Measurements from ENCODE around the gene RFC2.
"Not testable (repeated sequence)": the region's sequence is repeated elsewhere in the genome, so short reads cannot be mapped to it uniquely, and the experiment has no call there.

The RFC2 gene

DNA sequence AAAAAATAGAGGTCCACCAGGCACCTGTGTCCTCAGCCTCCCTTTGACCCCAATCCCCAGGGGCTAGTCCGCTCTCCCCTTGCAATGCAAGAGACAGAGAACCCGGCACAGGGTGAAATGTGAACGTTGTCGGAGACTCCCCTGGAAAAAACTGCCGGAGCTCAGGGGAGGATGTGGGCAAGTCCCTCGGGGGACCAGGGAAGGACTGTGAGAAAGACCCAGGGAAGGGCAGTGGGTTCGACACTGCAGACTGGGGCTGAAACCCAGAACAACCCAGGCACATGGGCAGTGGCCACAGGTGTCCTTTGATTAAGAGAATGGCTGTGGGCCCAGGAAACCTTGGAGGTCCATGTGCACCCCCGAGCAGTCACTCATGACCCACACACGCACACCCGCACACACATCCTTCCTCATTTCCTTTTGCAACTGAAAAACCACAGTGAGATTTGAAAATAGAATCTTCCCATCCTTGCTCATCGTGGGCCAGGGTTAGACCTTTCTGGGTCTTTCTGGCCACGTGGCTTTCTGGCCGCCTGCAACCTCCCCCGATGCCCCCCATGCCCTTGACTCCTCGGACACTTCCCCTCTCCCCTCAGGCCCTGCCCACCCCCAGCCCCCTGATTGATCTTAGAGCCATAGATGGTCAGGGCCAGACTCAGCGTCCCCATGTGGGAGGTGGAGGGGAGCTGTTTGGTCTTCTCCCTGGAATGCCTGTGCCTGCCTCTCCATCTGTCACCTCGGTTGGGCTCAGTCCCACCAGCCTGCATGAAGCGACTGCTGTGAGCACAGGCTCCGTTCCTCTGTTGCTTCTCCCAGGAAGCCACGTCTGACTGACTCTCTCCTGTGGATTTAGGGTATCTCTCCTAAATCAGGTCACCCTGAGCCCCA lies 36.5 kb downstream of the RFC2 start:
- no peak for DNase-seq (ENCODE audit: low read depth)

DNA sequence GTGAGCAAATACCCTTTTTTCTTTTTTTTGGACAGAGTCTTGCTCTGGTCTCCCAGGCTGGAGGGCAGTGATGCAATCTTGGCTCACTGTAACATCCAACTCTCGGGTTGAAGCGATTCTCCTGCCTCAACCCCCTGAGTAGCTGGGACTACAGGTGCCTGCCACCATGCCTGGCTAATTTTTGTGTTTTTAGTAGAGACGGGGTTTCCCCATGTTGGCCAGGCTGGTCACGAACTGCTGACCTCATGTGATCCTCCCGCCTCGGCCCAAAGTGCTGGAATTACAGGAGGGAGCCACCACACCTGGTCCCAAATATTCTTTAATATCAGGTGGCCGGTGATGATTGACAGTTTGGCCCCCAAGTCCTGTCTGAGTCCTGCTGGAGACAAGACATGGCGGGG lies 37.8 kb downstream of the RFC2 start:
- no peak for DNase-seq (ENCODE audit: low read depth)

DNA sequence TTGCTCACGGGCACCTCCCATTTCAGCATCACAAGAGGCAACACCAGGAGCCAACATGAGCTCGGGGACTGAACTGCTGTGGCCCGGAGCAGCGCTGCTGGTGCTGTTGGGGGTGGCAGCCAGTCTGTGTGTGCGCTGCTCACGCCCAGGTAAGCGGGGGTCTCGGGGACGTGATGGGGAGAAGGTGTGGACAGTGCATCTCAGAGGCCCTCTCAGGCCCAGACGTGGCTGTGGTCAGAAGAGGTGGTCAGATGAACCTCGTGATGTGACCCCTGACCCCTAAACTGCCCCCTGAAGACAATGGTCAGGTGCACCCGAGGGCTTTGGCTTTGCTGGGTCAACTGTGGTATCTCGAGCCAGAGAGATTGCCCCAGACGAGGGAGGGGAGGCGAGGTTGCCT lies 38.3 kb downstream of the RFC2 start:
- DNase-seq (ENCODE audit: low read depth): no peak

DNA sequence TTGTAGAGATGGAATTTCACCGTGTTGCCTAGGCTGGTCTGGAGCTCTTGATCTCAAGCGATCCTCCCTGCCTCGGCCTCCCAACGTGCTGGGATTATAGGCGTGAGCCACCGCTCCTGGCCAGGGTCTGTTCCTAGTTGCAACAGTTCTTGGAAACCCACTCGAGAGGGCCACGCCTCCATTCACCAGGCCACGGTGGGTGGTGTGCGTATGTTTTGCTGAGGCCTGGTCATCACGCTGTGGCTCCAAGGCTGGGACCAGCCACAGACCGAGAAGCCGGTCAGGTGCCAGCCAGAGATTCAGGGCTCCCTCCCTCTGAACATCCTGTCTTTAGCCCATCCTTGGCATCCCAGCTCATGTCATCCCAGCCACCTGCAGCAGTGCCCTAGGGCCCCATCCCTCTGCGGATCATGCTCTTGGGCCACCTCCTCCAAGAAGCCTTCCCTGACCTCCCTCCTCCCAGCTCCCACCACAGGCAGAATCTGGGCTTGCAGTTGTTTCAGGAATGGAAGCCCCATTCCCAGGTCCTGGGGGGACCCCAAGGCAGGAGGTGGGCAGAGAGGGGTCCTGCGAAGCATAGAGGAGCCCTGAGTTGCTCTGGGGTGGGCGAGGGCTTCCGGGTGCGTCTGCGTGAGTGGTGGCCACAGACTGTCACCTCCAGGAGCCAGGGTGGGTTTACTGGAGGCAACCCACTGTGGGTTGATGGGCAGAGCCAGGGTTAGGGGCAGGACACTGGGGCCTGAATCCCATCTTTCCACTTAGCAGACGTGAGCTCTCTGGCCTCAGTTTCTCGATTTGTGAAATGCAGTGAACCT lies 39.2 kb downstream of the RFC2 start:
- DNase-seq (ENCODE audit: low read depth): no peak

DNA sequence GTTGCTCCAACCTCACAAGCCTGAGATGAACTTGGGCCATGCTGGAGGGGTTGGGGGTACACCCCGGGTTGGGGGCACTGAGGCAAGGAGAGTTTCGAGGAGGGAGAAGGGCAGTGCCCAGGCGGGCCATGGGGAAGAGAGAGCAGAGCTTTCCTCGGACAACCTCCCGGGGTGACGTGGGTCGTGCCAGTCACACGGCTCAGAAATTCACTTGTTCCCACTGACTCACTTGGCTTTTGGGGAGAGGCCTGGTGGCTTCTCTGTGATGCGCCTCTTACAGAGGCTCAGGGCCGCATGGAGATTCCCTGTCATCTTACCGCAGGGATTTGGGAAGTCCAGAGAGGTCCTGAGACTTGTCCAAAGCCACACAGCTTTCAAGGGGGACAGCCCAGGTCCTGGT lies 41.5 kb downstream of the RFC2 start:
- no peak for DNase-seq (ENCODE audit: low read depth)

DNA sequence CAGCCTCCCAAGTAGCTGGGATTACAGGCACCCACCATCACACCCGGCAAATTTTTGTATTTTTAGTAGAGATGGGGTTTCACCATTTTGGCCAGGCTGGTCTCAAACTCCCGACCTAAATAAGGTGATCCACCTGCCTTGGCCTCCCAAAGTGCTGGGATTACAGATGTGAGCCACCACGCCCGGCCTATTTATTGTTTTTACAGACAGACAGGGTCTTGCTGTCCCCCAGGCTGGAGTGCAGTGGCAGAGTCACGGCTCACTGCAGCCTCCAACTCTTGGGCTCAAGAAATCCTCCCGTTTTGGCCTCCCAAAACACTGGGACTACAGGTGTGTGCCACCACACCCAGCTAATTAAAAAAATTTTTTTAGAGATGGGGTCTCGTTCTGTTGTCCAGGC lies 46.0 kb downstream of the RFC2 start:
- DNase-seq (ENCODE audit: low read depth): not testable (repeated sequence)

DNA sequence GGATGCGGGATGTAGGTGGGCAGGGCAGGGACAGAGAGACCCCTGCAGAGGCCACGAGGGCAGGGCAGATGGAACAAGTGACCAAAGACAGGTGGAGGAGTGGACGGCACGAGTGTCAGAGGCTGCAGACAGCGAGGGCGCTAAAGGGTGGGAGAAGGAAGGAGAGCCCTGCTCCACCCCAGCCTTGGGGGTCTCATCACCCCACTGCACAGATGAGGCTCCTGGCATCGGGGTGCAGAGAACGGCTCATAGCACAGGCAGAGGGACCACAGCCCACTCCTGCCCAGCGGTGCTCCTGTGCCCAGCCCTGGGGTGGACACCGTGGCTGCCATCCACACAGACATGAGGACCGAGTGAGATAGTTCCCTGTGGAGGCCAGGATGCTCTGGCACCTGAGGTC lies 46.6 kb downstream of the RFC2 start:
- DNase-seq (ENCODE audit: low read depth): no peak

DNA sequence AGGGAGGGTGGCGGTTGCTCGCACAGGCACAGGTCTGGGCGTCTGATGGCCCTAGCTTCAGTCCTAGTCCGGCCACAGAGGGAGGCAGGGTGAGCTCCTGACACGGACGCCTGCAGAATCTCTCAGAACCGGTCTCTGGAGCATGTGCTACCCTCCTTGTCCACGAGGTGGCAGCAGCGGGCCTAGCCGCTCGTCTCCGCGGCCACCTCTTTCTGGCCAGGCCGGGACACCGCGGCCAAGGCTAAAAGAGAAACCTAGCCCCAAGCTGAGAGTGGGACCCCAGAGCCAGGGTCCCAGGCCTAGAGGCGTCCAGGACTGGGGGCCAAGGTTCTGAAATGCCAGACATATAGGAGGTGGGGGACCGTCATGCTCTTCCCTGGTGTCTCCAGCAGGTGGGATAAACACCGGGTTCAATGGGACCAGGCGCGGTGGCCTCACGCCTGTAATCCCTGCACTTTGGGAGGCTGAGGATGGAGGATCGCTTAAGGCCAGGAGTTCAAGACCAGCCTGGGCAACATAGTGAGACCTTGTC lies 47.5 kb downstream of the RFC2 start:
- DNase-seq (ENCODE audit: low read depth): peak; percentile 64

DNA sequence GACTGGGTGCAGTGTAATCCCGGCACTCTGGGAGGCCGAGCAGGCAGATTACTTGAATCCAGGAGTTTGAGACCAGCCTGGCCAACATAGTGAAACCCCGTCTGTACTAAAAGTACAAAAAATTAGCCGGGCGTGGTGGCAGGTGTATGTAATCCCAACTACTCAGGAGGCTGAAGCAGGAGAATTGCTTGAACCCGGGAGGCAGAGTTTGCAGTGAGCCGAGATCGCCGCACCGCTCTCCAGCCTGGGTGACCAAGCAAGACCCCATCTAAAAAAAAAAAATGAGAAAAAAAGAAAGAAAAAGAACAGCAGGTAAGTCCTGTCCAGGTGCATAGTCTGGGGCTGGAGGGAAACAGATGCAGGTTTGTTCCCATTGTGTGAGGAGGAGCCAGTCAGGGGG lies 48.1 kb downstream of the RFC2 start:
- DNase-seq (ENCODE audit: low read depth): not testable (repeated sequence)

DNA sequence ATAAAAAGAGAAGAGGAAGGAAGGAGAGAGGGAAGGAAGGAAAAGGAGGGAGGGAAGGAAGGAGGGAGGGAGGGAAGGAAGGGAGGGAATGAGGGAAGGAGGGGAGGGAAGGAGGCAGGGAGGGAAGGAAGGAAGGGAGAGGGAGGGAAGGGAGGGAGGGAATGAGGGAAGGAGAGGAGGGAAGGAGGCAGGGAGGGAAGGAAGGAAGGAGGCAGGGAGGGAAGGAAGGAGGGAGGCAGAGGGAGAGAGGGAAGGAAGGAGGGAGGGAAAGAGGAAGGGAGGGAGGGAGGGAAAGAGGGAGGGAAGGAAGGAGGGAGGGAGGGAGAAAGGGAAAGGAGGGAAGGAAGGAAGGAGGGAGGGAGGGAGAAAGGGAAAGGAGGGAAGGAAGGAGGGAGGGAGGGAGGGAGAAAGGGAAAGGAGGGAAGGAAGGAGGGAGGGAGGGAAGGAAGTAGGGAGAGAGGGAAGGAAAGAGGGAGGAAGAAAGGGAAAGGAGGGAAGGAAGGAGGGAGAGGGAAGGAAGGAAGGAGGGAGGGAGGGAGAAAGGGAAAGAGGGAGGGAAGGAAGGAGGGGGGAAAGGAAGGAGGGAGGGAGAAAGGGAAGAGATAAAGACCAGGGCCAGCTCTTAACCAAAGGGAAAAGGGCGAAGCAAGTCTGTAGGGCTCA lies 50.1 kb downstream of the RFC2 start:
- DNase-seq (ENCODE audit: low read depth): no peak

DNA sequence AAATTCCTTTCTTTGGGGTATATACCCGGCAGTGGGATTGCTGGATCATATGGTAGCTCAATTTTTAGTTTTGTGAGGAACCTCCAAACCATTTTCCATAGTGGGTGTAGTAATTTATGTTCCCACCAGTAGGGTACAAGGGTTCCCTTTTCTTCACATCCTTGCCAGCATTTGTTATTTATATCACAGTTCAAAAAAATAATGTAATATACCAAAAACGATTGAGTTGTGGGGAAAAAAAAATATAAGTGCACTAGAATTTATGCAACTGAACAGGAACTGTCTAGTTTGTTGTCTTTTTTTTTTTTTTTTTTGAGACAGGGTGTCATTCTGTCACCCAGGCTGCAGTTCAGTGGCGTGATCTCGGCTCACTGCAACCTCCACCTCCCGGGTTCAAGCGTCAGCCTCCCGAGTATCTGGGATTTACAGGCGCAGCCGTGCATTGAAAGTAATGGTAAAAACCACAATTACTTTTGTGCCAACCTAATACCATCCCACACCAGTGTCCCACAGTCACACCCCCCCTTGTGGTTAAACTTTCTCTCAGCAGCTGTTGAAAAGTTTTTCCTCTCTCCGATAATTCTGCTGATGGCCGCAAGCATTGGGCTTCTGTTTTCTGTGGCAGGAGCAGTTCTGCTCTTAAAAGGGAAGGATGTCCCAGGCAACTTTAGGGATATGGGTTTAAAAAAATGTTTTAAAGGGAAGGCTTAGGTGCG lies 51.2 kb downstream of the RFC2 start:
- no peak for DNase-seq (ENCODE audit: low read depth)

DNA sequence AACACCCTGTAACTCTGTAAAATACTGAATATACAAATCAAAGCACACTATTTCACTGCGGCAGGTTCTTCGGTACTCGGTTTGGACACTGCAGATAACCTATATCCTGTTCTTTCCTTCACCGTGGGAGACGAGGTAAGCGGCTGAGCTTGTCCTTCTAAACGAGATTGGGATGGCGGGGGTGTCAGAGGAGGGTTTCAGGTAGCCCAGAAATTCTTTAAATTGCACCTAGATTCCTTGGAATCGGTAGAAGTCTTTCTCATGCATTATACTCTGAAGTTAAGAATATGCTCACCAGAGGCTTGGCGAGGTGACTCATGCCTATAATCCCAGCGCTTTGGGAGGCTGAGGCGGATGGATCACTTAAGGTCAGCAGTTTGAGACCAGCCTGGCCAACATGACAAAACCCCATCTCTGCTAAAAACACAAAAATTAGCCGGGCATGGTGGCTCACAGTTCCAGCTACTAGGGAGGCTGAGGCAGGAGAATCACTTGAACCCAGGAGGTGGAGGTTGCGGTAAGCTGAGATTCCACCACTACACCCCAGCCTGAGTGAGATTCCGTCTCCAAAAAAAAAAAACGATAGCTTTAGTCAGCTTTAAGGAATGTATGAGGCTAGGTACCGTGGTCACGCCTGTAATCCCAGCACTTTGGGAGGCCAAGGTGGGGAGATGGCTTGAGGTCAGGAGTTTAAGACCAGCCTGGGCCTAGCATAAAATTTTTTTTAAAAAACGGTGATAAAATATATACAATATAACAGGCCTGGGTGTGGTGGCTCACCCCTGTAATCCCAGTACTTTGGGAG lies 54.4 kb downstream of the RFC2 start:
- no peak for DNase-seq (ENCODE audit: low read depth)

DNA sequence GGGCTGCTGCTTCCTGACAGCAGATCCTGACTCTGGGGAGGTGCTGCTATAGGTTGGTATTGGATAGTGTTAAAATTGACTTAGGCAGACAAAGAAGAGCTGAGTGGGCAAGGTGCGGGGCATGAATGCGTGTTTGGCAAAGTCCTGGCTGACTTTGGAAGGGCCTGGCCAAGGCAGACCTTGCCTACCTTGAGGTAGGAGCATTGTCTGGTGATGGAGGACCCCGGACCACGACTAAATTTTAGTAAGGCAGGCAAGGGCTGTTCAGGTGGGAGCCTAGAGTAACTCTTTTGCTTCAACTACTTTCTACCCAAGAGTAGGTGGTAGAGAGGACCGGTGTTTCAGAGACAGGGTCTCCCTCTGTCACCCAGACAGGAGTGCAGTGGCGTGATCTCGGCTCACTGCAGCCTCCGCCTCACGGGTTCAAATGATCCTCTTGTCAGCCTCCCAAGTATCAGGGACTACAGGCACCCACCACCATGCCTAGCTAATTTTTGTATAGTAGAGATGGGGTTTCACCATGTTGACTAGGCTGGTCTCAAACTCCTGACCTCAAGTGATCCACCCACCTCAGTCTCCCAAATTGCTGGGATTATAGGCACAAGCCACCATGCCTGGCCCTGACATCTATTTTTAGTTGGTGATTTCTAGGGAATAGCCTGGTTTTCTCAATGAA lies 56.6 kb downstream of the RFC2 start:
- no peak for DNase-seq (ENCODE audit: low read depth)

DNA sequence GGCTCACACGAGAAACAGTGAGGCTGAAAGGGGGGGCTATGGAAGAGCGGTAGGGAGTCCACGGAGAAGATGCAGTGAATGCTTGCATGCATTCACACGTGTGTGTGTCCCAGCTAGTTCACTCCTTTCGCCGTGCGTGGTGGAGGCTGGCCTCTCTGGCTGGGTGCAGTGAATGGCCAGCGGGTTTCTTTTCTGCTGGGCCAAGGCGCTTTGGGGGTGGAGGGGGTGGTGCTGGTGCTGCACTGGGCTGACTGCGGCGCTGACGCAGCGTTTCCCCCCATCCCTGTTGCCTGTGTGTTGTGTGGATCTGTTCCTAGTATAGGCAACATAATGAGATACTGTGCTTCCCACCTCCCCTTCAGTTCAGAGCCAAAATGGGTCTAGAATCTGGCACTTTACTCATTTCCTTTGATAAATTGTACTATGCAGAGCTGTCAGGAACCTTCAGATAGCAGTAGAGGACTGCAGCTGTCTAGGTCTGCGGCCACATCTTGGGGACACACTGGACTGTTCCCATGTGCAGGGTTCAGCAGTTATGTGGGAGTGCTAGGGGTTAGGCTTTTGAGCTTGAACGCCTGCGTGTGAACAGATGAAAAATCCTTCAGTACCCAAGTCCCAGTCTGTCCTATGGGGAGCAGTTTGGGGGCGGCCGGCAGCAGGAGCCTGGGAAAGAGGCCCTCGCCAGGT lies 58.1 kb downstream of the RFC2 start:
- DNase-seq (ENCODE audit: low read depth): not testable (repeated sequence)

DNA sequence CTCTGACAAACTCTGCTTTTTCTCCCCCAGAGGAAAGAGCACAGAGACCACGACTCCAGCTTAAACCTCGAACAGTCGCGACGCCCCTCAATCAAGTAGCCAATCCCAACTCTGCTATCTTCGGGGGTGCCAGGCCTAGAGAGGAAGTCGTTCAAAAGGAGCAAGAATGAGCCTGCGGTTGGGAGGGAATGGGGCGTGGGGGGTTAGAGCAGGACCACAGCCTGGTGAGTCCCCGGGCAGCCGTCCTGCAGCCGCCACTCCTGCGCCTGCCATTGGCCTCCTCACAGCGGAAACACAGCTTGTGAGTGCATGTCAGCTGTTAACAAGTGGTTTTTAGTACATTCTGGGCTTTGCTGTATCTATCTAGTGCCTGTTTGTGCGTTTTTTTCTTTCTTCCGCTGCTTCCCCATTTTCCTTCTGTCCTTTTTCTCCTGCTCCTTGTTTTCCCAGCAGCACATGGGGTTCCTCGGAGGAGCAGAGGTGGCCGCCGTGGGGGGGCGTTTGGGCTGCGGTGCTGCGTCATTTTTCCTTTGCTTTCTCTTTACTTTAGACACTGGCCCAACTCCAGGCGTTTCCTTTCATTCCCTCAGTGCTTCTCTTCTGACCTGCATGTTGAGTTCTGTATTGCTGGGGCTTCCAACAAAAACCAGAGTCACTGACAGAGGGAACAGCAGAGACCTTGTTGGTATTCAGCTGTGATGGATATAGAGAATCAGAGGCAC lies 58.9 kb downstream of the RFC2 start:
- not testable (repeated sequence) for DNase-seq (ENCODE audit: low read depth)

DNA sequence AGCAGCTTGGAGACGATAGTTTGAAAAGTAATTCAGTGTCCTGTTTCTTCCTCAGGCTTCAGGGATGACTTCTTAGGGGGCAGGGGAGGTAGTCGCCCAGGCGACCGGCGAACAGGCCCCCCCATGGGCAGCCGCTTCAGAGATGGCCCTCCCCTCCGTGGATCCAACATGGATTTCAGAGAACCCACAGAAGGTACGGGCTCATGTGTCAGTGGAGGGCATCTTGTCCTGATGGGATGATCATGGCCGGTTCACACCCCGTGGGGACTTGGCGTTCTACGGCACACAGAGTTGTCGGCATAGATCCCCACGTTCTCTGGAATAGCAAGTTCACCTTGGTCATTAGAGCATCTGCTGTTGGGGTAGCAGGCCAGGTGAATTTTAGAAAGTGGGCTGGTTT lies 59.5 kb downstream of the RFC2 start:
- no peak for DNase-seq (ENCODE audit: low read depth)

DNA sequence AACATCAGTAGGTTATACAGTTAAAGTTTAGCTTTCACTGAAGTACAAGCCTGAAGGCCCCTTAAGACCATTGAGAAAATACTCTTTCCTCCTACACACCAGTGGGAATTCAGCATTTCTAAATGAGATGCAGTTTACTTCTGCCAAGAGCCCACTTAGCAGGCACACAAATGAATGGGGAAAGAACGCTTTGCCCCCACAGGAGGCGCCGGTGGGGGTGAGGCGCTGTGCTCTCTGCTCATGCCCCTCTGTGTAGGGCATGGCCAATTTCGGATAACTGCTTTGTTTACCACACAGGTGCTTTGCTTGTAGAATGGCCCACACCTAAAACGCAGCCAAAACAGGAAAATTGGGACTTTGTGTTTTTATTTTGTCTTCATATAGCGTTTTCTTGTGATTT lies 60.3 kb downstream of the RFC2 start:
- DNase-seq (ENCODE audit: low read depth): no peak

DNA sequence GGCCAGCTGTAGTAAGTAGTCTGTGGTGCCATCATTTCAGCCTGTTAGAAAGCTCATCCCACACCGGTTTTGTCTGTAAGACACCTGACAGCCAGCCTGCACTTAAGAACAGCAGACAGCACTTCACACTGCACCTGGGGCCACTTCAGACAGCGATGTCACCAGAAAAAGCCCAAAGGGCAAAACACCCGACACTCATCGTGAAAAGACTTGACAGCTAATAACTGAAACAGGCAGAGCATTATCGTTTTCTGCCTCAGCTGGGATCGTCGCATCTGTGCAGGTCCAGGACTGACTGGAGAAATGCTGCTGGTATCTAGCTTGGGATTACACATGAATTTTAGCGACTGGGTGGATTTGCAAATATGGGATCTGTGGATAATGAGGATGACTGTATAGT lies 61.1 kb downstream of the RFC2 start:
- DNase-seq (ENCODE audit: low read depth): no peak

DNA sequence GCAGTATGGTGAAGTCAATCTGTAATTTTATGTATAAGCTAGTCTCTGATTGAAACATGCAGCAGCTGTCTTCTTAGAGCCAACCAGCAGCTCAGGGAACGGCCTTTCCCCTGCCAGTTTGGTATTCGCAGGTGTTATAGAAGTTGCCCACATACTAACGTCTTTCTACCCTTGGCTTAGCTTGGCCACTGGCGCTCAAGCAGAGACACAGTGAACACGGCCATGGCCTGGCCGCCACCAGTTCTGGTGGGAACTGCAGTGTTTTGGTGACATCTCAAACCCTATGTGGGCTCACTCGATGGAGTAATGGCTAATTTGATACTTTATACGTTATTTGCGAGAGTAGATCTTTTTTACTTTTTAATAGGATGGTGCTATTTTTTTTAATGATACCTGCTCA lies 63.0 kb downstream of the RFC2 start:
- no peak for DNase-seq (ENCODE audit: low read depth)
